ENCODE results near the gene BEST2.
A peak's percentile ranks its signal among the peaks of the same experiment; 100 is the strongest.

BEST2 gene

GRCh38 chr19:12731337-12731736 is 20.3 kb upstream of the BEST2 start:
- no peak for DNase-seq

GRCh38 chr19:12733369-12734214 is 18.0 kb upstream of the BEST2 start:
- DNase-seq: peak; percentile 10

GRCh38 chr19:12736995-12737834 is 14.4 kb upstream of the BEST2 start, which contains the start of gene GET3:
Gene GET3, plus strand, starts transcription at chr19:12737497. Its CDS starts 9 bp downstream, at chr19:12737506.
- peak; percentile 98 for DNase-seq

GRCh38 chr19:12737835-12738351 is 13.7 kb upstream of the BEST2 start:
- no peak for DNase-seq

GRCh38 chr19:12745166-12745897 is 6.3 kb upstream of the BEST2 start:
- DNase-seq: no peak

GRCh38 chr19:12748489-12748888 is 3.1 kb upstream of the BEST2 start:
- DNase-seq: no peak

GRCh38 chr19:12749938-12750521 is 1.6 kb upstream of the BEST2 start:
- peak; percentile 1 for DNase-seq

GRCh38 chr19:12750851-12751250 is 740 bp upstream of the BEST2 start:
- no peak for DNase-seq

- no peak for DNase-seq
These were observed 628 bp downstream of the BEST2 start for GRCh38 chr19:12752056-12752781.

GRCh38 chr19:12754465-12755196 is 3.0 kb downstream of the BEST2 start:
- no peak for DNase-seq

GRCh38 chr19:12756150-12756883 is 4.7 kb downstream of the BEST2 start:
- DNase-seq: no peak

GRCh38 chr19:12757544-12758274 is 6.1 kb downstream of the BEST2 start:
- peak; percentile 6 for DNase-seq

- DNase-seq: no peak
These were observed 8.1 kb downstream of the BEST2 start for GRCh38 chr19:12759686-12760085.

GRCh38 chr19:12763100-12763499 is 11.5 kb downstream of the BEST2 start:
- no peak for DNase-seq

GRCh38 chr19:12764698-12765097 is 13.1 kb downstream of the BEST2 start:
- DNase-seq: no peak

- peak; percentile 33 for DNase-seq
These were observed 14.5 kb downstream of the BEST2 start for GRCh38 chr19:12766051-12766521.

- DNase-seq: no peak
These were observed 15.6 kb downstream of the BEST2 start for GRCh38 chr19:12767150-12767549.

GRCh38 chr19:12767666-12768065 is 16.1 kb downstream of the BEST2 start:
- DNase-seq: no peak

GRCh38 chr19:12769689-12770088 is 18.1 kb downstream of the BEST2 start:
- DNase-seq: no peak

Data from NCI-H1694 (cell line).